Left ventricle myocardium superior (tissue), 1 donor: ENCODE measurements around the gene GBGT1. TPM values are rescaled to one million over a fixed set of nuclear protein-coding genes. Genes with fewer than 3 reads are reported as not detected.
A peak's percentile ranks its signal among the peaks of the same experiment; 100 is the strongest.
"Not testable (repeated sequence)": the region's sequence is repeated elsewhere in the genome, so short reads cannot be mapped to it uniquely, and the experiment has no call there.

Experiments
- ATAC-seq: fragments of 200-7000 bp; cut with Tn5 transposase; one replicate; pipeline ENCODE4 v1.9.1; 2020; ENCODE audit warnings: mild to moderate bottlenecking, moderate library complexity
- DNase-seq: peaks from one replicate; pipeline ENCODE4 v3.0.0-alpha.2; 2020
- intact Hi-C: fragments of 100-400 bp; cut with micrococcal nuclease; formaldehyde crosslinking; loops from one replicate; pipeline ENCODE4 v1.11.0; 2022
- long read RNA-seq: library from polyadenylated mRNA; unstranded; transcript quantifications from one replicate; pipeline ENCODE4 v2.0.0, GENCODE V29; 2021
- total RNA-seq: library from RNA; stranded (reverse); fragmentation: NEBNext Ultra II Directional; extraction: Animal tissue kit (Norgen Biotek cat#: 25700); gene quantifications from one replicate; pipeline ENCODE4 v1.2.1, GENCODE V29; 2021
- donor health status: DM: no; HTN: yes; CAD: no; lungs with severe emphysema.

The GBGT1 gene
- total RNA-seq, result 6.2 TPM
- long read RNA-seq, partial matches to known transcripts, result 0 of 5 reads
- long read RNA-seq, other reads (novel, unspliced or antisense), result 3 of 5 reads

DNA sequence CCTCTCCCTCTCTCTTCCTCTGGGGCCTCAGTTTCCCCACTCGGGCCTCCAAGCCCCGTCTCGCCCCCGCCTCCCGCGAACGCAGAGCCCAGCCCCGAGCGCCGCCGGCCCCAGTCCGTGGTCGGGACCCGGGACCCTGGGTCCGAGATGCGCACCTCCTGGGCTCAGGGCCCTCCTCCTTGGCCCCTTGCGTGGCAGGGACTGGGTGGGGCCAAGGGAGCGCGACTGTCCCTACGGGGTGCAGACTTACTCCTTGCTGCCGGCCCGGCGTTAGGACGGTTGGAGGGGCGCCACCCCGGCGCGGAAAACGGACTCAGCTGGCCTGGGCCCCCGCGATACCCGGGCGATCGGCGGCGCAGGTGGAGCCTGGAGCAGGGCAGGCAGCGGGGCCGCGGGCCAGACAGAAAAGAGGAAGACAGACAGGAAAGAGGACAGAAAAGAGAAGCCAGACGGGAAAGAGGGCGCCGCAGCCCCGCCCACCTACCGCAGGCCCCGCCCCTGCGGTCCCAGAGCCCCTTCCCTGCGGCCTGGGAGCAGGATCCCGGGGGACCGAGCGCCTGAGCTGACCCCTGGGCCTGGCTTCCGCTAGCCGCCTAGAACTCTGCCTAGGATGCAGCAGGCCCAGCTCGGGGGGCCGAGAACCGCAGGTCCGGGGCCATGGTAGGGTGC lies at the start of gene GBGT1:
TSS of gene GBGT1 (minus strand) at position 411 of the 669 bp plus-strand sequence. CDS start 1,502 bp downstream, outside the sequence.
- intact Hi-C loops, result no loop called here
- DNase-seq, result peak; percentile 90

GRCh38 chr9:133210609-133211008 lies 46.9 kb upstream of the GBGT1 start:
- intact Hi-C loops, result no loop called here
- DNase-seq, result no peak
- ATAC-seq, result no peak

More for the DNA sequence above, at the start of gene GBGT1:
- peak; percentile 79 for ATAC-seq

DNA sequence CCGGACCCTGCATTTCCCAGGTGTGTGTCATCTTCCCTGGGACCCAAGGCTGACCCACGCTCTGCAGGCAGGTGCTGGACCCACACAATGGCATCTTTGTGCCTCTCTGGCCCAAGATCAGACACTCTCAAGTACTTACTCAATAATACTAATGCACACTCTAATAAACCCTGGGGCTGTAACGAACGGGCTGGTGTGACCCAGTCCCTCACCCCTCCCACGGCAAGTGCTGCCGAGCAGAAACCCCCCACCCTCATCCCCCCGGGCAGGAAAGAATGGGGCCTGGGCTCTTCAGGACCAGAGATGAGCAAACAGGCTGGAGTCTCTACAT lies 46.5 kb upstream of the GBGT1 start:
- DNase-seq (no peak), ATAC-seq (no peak)
- intact Hi-C loops, result no loop called here

GRCh38 chr9:133209327-133210201 lies 45.9 kb upstream of the GBGT1 start:
- ATAC-seq, intact Hi-C loops, DNase-seq: not testable (repeated sequence)

- ATAC-seq, DNase-seq, intact Hi-C loops: not testable (repeated sequence)
Measured at GRCh38 chr9:133208880-133209300, 45.2 kb upstream of the GBGT1 start, which contains the start of gene OBP2B. OBP2B (minus strand) TSS chr9:133209250; CDS start chr9:133209199, 51 bp downstream.

DNA sequence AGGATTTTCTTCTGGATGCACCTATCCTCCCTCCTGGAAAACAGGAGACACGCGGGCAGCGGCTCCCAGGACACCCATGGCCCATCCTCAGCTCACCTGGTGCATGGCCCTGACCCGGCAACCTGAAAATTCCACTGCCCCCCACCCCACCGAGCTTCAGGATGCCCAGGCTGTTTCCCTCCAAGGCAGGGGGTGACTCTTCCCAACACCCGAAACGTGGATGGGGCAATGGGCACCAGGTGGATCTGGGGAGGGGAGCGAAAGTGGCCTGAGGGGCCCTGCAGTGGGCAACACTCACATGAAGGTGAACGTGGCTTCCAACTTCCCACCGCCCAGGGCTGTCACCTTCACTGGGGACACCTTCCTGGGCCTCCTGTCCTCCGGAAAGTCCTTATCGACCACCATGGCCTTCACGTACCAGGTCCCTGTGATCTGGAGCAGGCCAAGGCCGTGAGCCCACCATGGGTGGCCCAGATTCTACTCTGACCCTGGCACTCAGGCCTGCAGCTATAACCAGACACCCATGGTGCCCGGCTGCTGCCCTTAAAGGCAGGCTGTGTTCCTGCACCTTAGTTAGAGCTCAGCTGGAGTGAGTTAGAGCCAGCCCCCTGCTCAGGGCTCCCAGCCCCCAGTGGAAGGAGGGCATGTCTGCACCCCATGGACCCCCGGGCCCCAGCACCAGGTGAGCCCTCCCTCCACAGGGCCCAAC lies 44.6 kb upstream of the GBGT1 start:
- intact Hi-C loops, ATAC-seq, DNase-seq: not testable (repeated sequence)

DNA sequence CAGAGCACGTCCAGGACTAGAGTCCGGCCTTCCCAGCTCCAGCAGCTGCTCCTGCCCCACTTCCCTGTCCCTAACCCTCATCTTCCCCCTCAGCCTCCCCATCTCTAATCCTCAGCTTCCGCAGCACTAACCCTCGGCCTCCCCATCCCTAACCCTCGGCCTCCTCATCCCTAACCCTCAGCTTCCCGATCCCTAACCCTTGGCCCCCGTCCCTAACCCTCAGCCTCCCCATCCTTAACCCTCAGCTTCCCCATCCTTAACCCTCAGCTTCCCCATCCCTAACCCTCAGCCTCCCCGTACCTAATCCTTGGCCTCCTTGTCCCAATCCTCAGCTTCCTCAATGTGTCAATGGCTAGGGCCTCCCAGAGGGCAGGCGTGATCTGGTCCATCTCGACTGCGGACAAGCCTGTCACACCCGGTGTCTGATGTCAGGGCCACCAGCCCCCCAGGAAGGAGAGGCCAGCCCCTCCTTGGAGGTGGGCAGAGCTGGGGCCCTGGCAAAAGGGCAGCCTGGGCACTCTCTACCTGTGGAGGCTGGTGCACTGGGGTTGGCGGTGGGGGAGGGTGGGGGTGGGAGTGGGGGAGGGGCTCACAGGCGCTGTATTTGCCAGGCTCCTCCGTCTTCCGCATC lies 43.9 kb upstream of the GBGT1 start:
- DNase-seq (no peak), ATAC-seq (no peak)
- intact Hi-C loops, result no loop called here

DNA sequence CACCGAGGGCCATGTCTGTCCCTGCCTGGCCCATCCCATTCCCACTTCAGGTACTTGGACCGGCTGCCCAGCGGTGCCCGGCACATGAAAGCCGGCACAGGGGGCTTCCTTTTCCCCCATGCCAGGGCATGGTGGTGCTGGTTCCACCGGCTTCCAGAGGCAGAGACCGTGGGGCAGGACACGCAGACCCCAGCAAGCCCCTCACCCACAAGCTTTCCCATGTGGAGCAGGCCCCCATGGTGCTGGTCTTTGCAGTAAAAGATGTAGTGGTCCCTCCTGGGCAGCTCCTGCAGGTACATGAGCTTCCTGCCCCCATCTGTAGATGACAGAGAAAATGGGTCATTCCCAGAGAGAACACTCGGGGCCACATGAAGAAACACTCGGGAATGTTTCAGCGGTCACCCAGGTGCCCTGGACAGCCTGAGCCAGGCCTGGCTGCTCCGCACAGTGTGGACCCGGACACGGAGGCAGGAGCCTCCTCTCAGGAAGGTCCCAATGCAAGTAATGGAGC lies 43.4 kb upstream of the GBGT1 start:
- DNase-seq, result no peak
- intact Hi-C loops, result no loop called here
- no peak for ATAC-seq

GRCh38 chr9:133205996-133206931 lies 42.5 kb upstream of the GBGT1 start:
- no peak for ATAC-seq
- DNase-seq, result no peak
- intact Hi-C loops, result no loop called here

GRCh38 chr9:133205481-133205887 lies 41.8 kb upstream of the GBGT1 start:
- intact Hi-C loops, DNase-seq, ATAC-seq: not testable (repeated sequence)

- ATAC-seq, result no peak
- intact Hi-C loops, result no loop called here
- no peak for DNase-seq
Measured at GRCh38 chr9:133204993-133205336, 41.3 kb upstream of the GBGT1 start.

DNA sequence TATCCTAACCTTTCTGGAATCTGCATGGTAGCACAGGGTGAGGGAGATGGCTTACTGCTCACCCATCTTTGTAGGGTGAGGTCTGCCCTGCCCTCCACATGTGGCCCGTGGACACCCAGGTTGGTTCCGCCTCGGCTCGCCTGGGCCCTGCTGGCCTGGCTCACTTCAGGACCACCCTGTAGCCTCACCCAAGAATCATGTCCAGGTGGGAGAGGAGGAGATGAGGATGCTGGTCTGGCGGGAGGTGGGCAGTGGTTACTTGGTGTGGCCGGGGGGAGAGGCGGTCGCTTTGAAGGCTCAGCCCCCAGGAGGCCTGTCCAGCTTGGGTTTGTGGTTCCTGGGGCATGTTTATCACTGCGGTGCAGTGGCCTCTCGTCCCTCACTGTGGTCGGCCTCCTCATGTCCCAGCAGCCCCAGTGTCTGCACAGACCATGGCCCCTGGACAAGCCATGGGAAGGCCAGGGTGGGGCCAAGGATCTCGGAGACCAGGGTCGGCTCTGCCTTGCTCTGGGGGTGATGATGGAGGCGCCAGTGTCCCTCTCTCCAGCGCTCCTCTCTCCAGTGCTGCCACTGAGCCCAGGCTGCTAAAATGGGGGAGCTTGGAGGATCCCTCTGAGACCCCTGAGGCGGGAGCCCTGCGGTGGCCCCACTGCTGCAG lies 40.8 kb upstream of the GBGT1 start:
- DNase-seq (no peak), ATAC-seq (no peak)
- intact Hi-C loops, result no loop called here

- intact Hi-C loops, result no loop called here
- no peak for ATAC-seq
- DNase-seq, result no peak
Measured at GRCh38 chr9:133203506-133204075, 39.9 kb upstream of the GBGT1 start.

DNA sequence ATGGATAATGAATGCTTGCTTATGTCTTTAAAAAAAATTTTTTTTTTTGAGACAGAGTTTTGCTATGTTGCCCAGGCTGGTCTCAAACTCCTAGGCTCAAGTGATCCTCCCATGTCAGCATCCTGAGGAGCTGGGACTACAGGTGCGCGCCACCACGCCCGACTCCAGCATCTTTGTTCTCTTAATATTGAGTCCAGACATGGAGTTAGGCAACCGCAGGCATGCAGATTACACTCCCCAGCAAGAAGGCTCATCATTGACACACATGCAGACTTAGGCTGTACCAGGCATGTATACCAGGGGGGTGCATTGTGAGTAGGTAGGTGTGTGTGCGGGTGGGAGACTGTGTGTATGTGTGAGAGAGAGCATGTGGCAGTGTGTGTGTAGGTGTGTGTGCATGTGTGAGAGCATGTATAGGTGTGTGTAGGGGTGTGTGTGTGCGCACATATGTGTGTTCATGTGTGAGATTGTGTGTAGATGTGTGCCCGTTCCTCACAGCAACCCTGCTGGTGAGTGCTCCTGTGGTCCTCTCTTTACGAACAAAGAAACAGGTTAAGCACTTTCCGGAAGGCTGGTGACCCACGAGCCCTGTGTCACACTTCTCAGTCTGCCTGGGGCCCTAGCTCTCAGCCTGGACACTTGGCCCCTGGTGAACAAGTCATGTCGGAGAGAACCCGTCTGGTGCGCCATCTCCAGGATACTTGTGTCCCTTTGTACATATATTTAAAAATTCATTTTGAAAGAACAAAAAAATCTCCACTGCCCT lies 39.2 kb upstream of the GBGT1 start:
- intact Hi-C loops, result no loop called here
- DNase-seq (no peak), ATAC-seq (no peak)

DNA sequence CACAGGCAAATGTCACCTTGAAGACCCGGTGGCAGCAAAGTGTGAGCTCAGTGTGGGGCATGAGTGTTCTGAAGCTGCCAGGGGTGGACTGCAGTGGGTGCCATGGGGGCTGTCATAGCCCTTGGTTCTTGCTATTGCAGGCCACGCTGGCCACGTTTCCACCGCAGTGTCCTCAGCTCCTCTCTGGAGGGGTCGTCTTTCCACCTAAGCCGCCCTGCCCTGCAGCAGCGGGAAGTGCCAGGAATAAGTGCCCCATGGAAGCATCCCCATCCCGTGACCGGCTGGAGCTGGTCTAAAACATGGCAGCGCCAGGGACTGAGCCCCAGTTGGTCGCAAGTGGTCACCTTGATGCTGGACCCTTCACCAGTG lies 38.4 kb upstream of the GBGT1 start:
- ATAC-seq (no peak), DNase-seq (no peak)
- intact Hi-C loops, result no loop called here

- DNase-seq (no peak), ATAC-seq (no peak)
- intact Hi-C loops, result no loop called here
Measured at GRCh38 chr9:133201424-133202144, 37.9 kb upstream of the GBGT1 start.
